HepG2 (cell line): Measurements from ENCODE around the gene HLA-DPB1. TPM values are rescaled to one million over a fixed set of nuclear protein-coding genes. Genes with fewer than 3 reads are reported as not detected.

ENCODE experiments used
- ATAC-seq: fragments of 200-7000 bp; cut with Tn5 transposase; 3 replicates; pipeline ENCODE4 v1.9.1; 2020; ENCODE audit warnings: mild to moderate bottlenecking, moderate library complexity
- BruUV-seq: library from RNA; stranded (reverse); fragments of 400-500 nt; replicated peaks from 2 replicates; lab custom pipeline; 2021; lab: Mats Ljungman, UMichigan
- CTCF ChIA-PET: fragments of 300-600 bp; formaldehyde crosslinking; extraction: SDS; loops from one replicate; lab custom pipeline; 2021; ENCODE audit warnings: low total read pairs, inconsistent platforms, low intra/inter-chr PET ratio; lab: Yijun Ruan, JAX
- POLR2A ChIA-PET: fragments of 350-600 bp; sonication (Branson Sonifier 250); formaldehyde crosslinking; loops from one replicate; lab custom pipeline; 2020; ENCODE audit warnings: antibody characterized with exemption, inconsistent platforms; lab: Yijun Ruan, JAX
- DNase-seq: peaks from one replicate; pipeline ENCODE4 v3.0.0-alpha.2; 2015; ENCODE audit warnings: low spot score
- FAIRE-seq: peaks from 3 replicates; lab custom pipeline; 2011; peaks lifted over from hg19 to GRCh38; lab: Jason Lieb, UNC
- H2AFZ ChIP-seq: one replicate; pipeline ENCODE4 v1.6.1; 2011; ENCODE audit warnings: low read length, inconsistent platforms
- H3K27ac ChIP-seq: fragments of 300-600 bp; 3 replicates; pipeline ENCODE4 v1.8.0; 2011; ENCODE audit warnings: mixed run types, mild to moderate bottlenecking, mixed read lengths, low read length, inconsistent platforms; ENCODE audit not compliant: insufficient read depth; ENCODE audit errors: extremely low read length
- H3K27me3 ChIP-seq, 2 experiments: fragments of 200-600 bp in 1 of 2; 2 replicates in 1 of 2; 3 replicates in 1 of 2; pipeline versions ENCODE4 v1.6.0 to v1.8.0; 2011; ENCODE audit warnings: low read length in 2 of 2, mild to moderate bottlenecking in 2 of 2, moderate library complexity in 2 of 2, inconsistent platforms in 1 of 2; ENCODE audit not compliant: insufficient read depth in 2 of 2, control insufficient read depth in 1 of 2
- H3K36me3 ChIP-seq, 2 experiments: fragments of 200-600 bp in 1 of 2; replicated peaks in 1 of 2; 2 replicates in 1 of 2; 3 replicates in 1 of 2; pipeline versions ENCODE4 v1.5.1 to v1.8.0; 2011; ENCODE audit warnings: low read length in 2 of 2, inconsistent platforms in 1 of 2; ENCODE audit not compliant: insufficient read depth in 2 of 2, control insufficient read depth in 1 of 2
- H3K4me1 ChIP-seq: 2 replicates; pipeline ENCODE4 v1.5.1; 2012; ENCODE audit warnings: low read length, inconsistent platforms; ENCODE audit not compliant: insufficient read depth
- H3K4me2 ChIP-seq: 2 replicates; pipeline ENCODE4 v1.6.0; 2011; ENCODE audit warnings: low read depth, low read length, inconsistent platforms
- H3K4me3 ChIP-seq, 3 experiments: fragments of 200-600 bp in 1 of 3; sonication (generic), shearing (Covaris generic) in 1 of 3; replicated peaks in 1 of 3; 2 replicates each; pipeline ENCODE4 v1.5.1; 2011 to 2016; ENCODE audit warnings: low read length in 3 of 3, inconsistent platforms in 2 of 3, low read depth in 2 of 3, mild to moderate bottlenecking in 2 of 3, control low read depth in 1 of 3, mixed read lengths in 1 of 3; ENCODE audit not compliant: insufficient read depth in 1 of 3
- H3K79me2 ChIP-seq: one replicate; pipeline ENCODE4 v1.6.1; 2011; ENCODE audit warnings: low read length, inconsistent platforms; ENCODE audit not compliant: insufficient read depth
- H3K9ac ChIP-seq: 2 replicates; pipeline ENCODE4 v1.6.0; 2011; ENCODE audit warnings: mild to moderate bottlenecking, low read depth, low read length, inconsistent platforms; ENCODE audit not compliant: insufficient read depth
- H3K9me3 ChIP-seq: 2 replicates; pipeline ENCODE4 v1.5.1; 2012; ENCODE audit warnings: mild to moderate bottlenecking, low read length
- H4K20me1 ChIP-seq: 2 replicates; pipeline ENCODE4 v1.6.0; 2011; ENCODE audit warnings: inconsistent platforms, mild to moderate bottlenecking, low read length, moderate library complexity; ENCODE audit not compliant: insufficient read depth
- CREB3 ChIP-seq: sonication (generic); formaldehyde crosslinking; IDR thresholded peaks from 2 replicates; pipeline ENCODE4 v1.5.0; 2020; ENCODE audit warnings: missing genetic modification reagents
- DR1 ChIP-seq: sonication (generic); formaldehyde crosslinking; IDR thresholded peaks from 2 replicates; pipeline ENCODE4 v1.8.0; 2021; ENCODE audit warnings: mild to moderate bottlenecking, missing genetic modification reagents, inconsistent platforms
- GATAD2A ChIP-seq: IDR thresholded peaks from 2 replicates; pipeline ENCODE4 v1.6.1; 2016
- NKX3-1 ChIP-seq: sonication (generic); formaldehyde crosslinking; IDR thresholded peaks from 2 replicates; pipeline ENCODE4 v1.5.0; 2020; ENCODE audit warnings: missing genetic modification reagents
- SAFB2 ChIP-seq: sonication (generic); formaldehyde crosslinking; IDR thresholded peaks from 2 replicates; pipeline ENCODE4 v1.5.1; 2020; ENCODE audit warnings: missing genetic modification reagents, low read depth, mild to moderate bottlenecking, borderline replicate concordance
- ZBTB33 ChIP-seq: sonication (generic); formaldehyde crosslinking; IDR thresholded peaks from 2 replicates; pipeline ENCODE4 v1.4.0; 2020; ENCODE audit warnings: missing genetic modification reagents
- ZNF24 ChIP-seq: fragments of 450-650 bp; IDR thresholded peaks from 2 replicates; pipeline ENCODE4 v1.6.1; 2017; ENCODE audit warnings: antibody characterized with exemption, mild to moderate bottlenecking
- ZNF251 ChIP-seq: sonication (generic); formaldehyde crosslinking; IDR thresholded peaks from 2 replicates; pipeline ENCODE4 v1.9.0; 2021; ENCODE audit warnings: mild to moderate bottlenecking, missing genetic modification reagents
- ZNF431 ChIP-seq: sonication (generic); formaldehyde crosslinking; IDR thresholded peaks from 2 replicates; pipeline ENCODE4 v1.9.0; 2022; ENCODE audit warnings: missing genetic modification reagents, low read depth, mild to moderate bottlenecking, borderline replicate concordance
- ZNF496 ChIP-seq: sonication (generic); formaldehyde crosslinking; IDR thresholded peaks from 2 replicates; pipeline ENCODE4 v1.8.1; 2023; ENCODE audit warnings: mild to moderate bottlenecking, moderate library complexity, missing genetic modification reagents; ENCODE audit not compliant: insufficient replicate concordance
- ZNF609 ChIP-seq: sonication (generic); formaldehyde crosslinking; IDR thresholded peaks from 2 replicates; pipeline ENCODE4 v1.4.0; 2020; ENCODE audit warnings: mild to moderate bottlenecking, missing genetic modification reagents, borderline replicate concordance
- WGBS: methylation state at CpG from one replicate; pipeline ENCODE4 v1.1.6; 2017; ENCODE audit warnings: low lambda C conversion rate; 5-methylcytosine and 5-hydroxymethylcytosine counted together
- in situ Hi-C: cut with HindIII; loops from 2 replicates; pipeline ENCODE4 v1.10.0; 2017; ENCODE audit warnings: low pct_unique_long_range_greater_than_20kb; ENCODE audit not compliant: extremely low pct_ligation_motif_present
- intact Hi-C: fragments of 100-400 bp; cut with micrococcal nuclease; formaldehyde crosslinking; loops from one replicate; pipeline ENCODE4 v1.10.0; 2022; ENCODE audit not compliant: unreplicated experiment
- polyA plus RNA-seq, 8 experiments: library from polyadenylated mRNA; depleted of rRNA in 3 of 8; stranded (reverse) in 7 of 8; unstranded in 1 of 8; fragments of >200 nt; fragmentation: Illumina TruSeq in 4 of 8; extraction: Trizol in 4 of 8; gene quantifications; 2 replicates each; pipeline versions ENCODE4 v1.2.1 to v1.2.3, GENCODE V29; 2011 to 2016; ENCODE audit warnings: low read depth in 4 of 8, missing spikeins in 1 of 8, mixed read lengths in 1 of 8; ENCODE audit not compliant: insufficient read depth in 1 of 8
- total RNA-seq, 5 experiments: library from RNA; depleted of rRNA; stranded (reverse); fragments of >200 nt; fragmentation: Illumina TruSeq; extraction: Trizol; gene quantifications; 2 replicates each; pipeline ENCODE4 v1.2.3, GENCODE V29; 2016; ENCODE audit warnings: low read depth in 1 of 5

HLA-DPB1 gene
- total and polyA plus RNA-seq, 2 of the 13 experiments (the other 11 are each of a cell fraction or from before 2014, with no cell fraction given), result not detected

- H3K4me1 ChIP-seq, result no peaks in the 10 kb centered on the region
- TF ChIP-seq GATAD2A (CRISPR knock-in tag) (no peak), ZNF496 (CRISPR knock-in tag) (no peak), ZBTB33 (CRISPR knock-in tag) (no peak), ZNF609 (CRISPR knock-in tag) (no peak), ZNF24 (no peak), NKX3-1 (CRISPR knock-in tag) (no peak), CREB3 (no peak), ZNF431 (CRISPR knock-in tag) (no peak), DR1 (no peak), SAFB2 (CRISPR knock-in tag) (no peak), ZNF251 (CRISPR knock-in tag) (no peak)
- ChIA-PET POLR2A (no interaction called here), CTCF (no interaction called here)
- H3K27me3 ChIP-seq, result peaks cover 0 to 11% of the 10 kb centered on the region in 2 experiments; a peak in 2 of 5 replicates
- no peaks in the 10 kb centered on the region for H3K79me2 ChIP-seq
- H3K9me3 ChIP-seq, result peaks cover 22% of the 10 kb centered on the region
- ATAC-seq, result no peak
- H3K36me3 ChIP-seq, result no peaks in the 10 kb centered on the region
- DNase-seq, result no peak
- FAIRE-seq, result no peak
- intact Hi-C loops (no loop called here), in situ Hi-C loops (no loop called here)
- no peak overlapping the region for H3K4me2 ChIP-seq
- H3K9ac ChIP-seq, result no peak overlapping the region
- no peak overlapping the region for H3K27ac ChIP-seq
- 67% methylated on average over 1 of the region's 1 CpG for WGBS
- H3K4me3 ChIP-seq, result no peak overlapping the region
- H4K20me1 ChIP-seq, result no peaks in the 10 kb centered on the region
- no TSS peak for BruUV-seq
- no peak overlapping the region for H2AFZ ChIP-seq
Observed at GRCh38 chr6:33104887-33105286, 29.1 kb downstream of the HLA-DPB1 start.
